Measurements from ENCODE around the gene SLITRK6. TPM values are rescaled to one million over a fixed set of nuclear protein-coding genes. Genes with fewer than 3 reads are reported as not detected.

SLITRK6 gene
- total RNA-seq (1 to 10 TPM; 2.4 to 5.7 TPM), polyA plus RNA-seq (ENCODE audit: insufficient read length in 2 of 2) (1 to 10 TPM; 2.7 to 3.9 TPM)
- long read RNA-seq, donor 1, full-length matches to known transcripts: 1 of 1 reads
- long read RNA-seq, donor 1, partial matches to known transcripts: 0 of 1 reads
- long read RNA-seq, donor 1, other reads (novel, unspliced or antisense): 0 of 1 reads
- long read RNA-seq, donor 2, full-length matches to known transcripts: 1 of 1 reads
- long read RNA-seq, donor 2, partial matches to known transcripts: 0 of 1 reads
- long read RNA-seq, donor 2, other reads (novel, unspliced or antisense): 0 of 1 reads
- long read RNA-seq, donor 3, full-length matches to known transcripts: 1 of 1 reads
- long read RNA-seq, donor 3, partial matches to known transcripts: 0 of 1 reads
- long read RNA-seq, donor 3, other reads (novel, unspliced or antisense): 0 of 1 reads
- long read RNA-seq, donor 4, full-length matches to known transcripts: 11 of 11 reads
- long read RNA-seq, donor 4, partial matches to known transcripts: 0 of 11 reads
- long read RNA-seq, donor 4, other reads (novel, unspliced or antisense): 0 of 11 reads

DNA sequence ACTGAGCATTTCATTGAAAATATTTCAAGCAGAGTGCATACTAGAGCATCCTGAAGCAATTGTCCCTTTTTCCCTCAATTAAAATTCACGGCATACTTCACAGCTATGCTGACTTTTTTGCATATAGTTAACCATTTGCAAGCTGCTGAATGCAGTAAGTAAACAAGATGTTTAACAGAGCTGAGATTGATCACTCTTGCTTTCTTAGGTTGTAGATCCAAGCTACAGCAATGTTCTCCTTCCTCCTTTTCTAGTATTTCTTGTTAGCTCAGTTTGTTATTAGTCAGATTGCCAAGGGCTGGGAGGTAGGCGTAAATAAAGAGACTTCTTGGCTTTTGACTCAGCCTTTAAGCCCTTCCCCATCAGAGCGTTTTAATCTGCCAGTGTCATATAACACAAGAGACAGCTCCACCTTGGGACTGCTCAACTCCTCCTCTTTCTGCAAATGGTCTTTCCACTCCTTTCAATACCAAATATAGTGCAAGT is at the start of gene SLITRK6:
Gene SLITRK6 (minus strand): TSS at position 323 of the 486 bp plus-strand sequence. CDS start 2,911 bp downstream, outside the sequence.
- Histone ChIP-seq H3K27me3 (ENCODE audit: control insufficient read depth, insufficient read depth, low read length) (no peaks in the 10 kb centered on the region), H3K36me3 (ENCODE audit: control insufficient read depth, insufficient read depth, low read length) (no peaks in the 10 kb centered on the region), H3K4me1 (ENCODE audit: control insufficient read depth, insufficient read depth, low read length) (no peaks in the 10 kb centered on the region), H3K4me3 (ENCODE audit: low read depth, low read length) (peak within 1 kb of the TSS; percentile 38), H3K9me3 (ENCODE audit: control insufficient read depth, insufficient read depth, low read length) (peaks cover 4% of the 10 kb centered on the region), H3K27ac (ENCODE audit: low read depth, low read length) (no peak within 1 kb of the TSS)
- no CpG with 5 or more reads among the region's 3 CpGs for WGBS (ENCODE audit: insufficient coverage)
- peak in 4 of 6 donors; percentile 6 to 67 (median 36) for DNase-seq (ENCODE audit: low read depth in 4 of 6, low spot score in 6 of 6)

GRCh38 chr13:85847012-85847411 is 47.8 kb upstream of the SLITRK6 start:
- DNase-seq (ENCODE audit: low read depth in 4 of 6, low spot score in 6 of 6): no peak
- WGBS (ENCODE audit: insufficient coverage): 84% methylated on average over 2 of the region's 6 CpGs

GRCh38 chr13:85841427-85841826 is 42.2 kb upstream of the SLITRK6 start:
- Histone ChIP-seq H3K36me3 (ENCODE audit: control insufficient read depth, insufficient read depth, low read length) (no peaks in the 10 kb centered on the region), H3K9me3 (ENCODE audit: control insufficient read depth, insufficient read depth, low read length) (no peaks in the 10 kb centered on the region), H3K27ac (ENCODE audit: low read depth, low read length) (no peak overlapping the region), H3K4me3 (ENCODE audit: low read depth, low read length) (no peak overlapping the region), H3K27me3 (ENCODE audit: control insufficient read depth, insufficient read depth, low read length) (no peaks in the 10 kb centered on the region), H3K4me1 (ENCODE audit: control insufficient read depth, insufficient read depth, low read length) (no peaks in the 10 kb centered on the region)
- DNase-seq (ENCODE audit: low read depth in 4 of 6, low spot score in 6 of 6): peak in 1 of 6 donors; percentile 8
- 33% methylated on average over 1 of the region's 2 CpGs for WGBS (ENCODE audit: insufficient coverage)

More at GRCh38 chr13:85847012-85847411, 47.8 kb upstream of the SLITRK6 start:
- Histone ChIP-seq H3K4me1 (ENCODE audit: control insufficient read depth, insufficient read depth, low read length) (no peaks in the 10 kb centered on the region), H3K36me3 (ENCODE audit: control insufficient read depth, insufficient read depth, low read length) (no peaks in the 10 kb centered on the region), H3K27me3 (ENCODE audit: control insufficient read depth, insufficient read depth, low read length) (no peaks in the 10 kb centered on the region), H3K27ac (ENCODE audit: low read depth, low read length) (no peak overlapping the region), H3K9me3 (ENCODE audit: control insufficient read depth, insufficient read depth, low read length) (peaks cover 3% of the 10 kb centered on the region), H3K4me3 (ENCODE audit: low read depth, low read length) (no peak overlapping the region)

GRCh38 chr13:85833921-85834320 is 34.7 kb upstream of the SLITRK6 start:
- DNase-seq (ENCODE audit: low read depth in 4 of 6, low spot score in 6 of 6): no peak
- Histone ChIP-seq H3K4me3 (ENCODE audit: low read depth, low read length) (no peak overlapping the region), H3K4me1 (ENCODE audit: control insufficient read depth, insufficient read depth, low read length) (no peaks in the 10 kb centered on the region), H3K27me3 (ENCODE audit: control insufficient read depth, insufficient read depth, low read length) (no peaks in the 10 kb centered on the region), H3K27ac (ENCODE audit: low read depth, low read length) (no peak overlapping the region), H3K36me3 (ENCODE audit: control insufficient read depth, insufficient read depth, low read length) (no peaks in the 10 kb centered on the region), H3K9me3 (ENCODE audit: control insufficient read depth, insufficient read depth, low read length) (no peaks in the 10 kb centered on the region)
- no CpG with 5 or more reads among the region's 2 CpGs for WGBS (ENCODE audit: insufficient coverage)

DNA sequence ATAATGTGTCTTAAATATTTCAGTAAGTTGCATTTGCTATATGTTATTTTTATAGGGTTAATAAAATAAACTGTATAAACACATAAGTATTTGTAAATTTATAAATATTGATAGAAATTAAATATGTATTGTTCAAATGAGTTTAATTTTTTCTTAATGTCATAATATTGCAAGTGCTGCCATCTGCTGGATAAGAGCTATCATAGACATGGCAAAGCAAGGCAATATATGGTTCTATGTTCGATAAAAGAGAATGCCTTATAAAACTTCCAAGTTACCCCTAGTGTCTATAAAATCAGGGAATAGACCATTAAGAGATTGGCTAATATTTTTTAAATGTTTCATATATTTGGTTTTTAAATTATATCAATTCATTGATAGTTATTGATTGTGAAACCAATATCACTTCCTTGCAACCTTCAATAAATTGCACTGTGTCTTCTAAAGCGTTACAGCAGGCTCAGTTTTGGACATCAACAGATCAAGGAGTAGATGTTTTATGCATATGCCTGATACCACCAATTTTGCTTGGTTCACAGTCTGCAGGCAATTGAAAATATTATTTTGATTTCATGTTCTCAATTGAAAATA is 29.0 kb upstream of the SLITRK6 start:
- peak in 4 of 6 donors; percentile 7 to 76 (median 27) for DNase-seq (ENCODE audit: low read depth in 4 of 6, low spot score in 6 of 6)
- Histone ChIP-seq H3K27me3 (ENCODE audit: control insufficient read depth, insufficient read depth, low read length) (no peaks in the 10 kb centered on the region), H3K36me3 (ENCODE audit: control insufficient read depth, insufficient read depth, low read length) (no peaks in the 10 kb centered on the region), H3K9me3 (ENCODE audit: control insufficient read depth, insufficient read depth, low read length) (no peaks in the 10 kb centered on the region), H3K27ac (ENCODE audit: low read depth, low read length) (no peak overlapping the region), H3K4me3 (ENCODE audit: low read depth, low read length) (no peak overlapping the region), H3K4me1 (ENCODE audit: control insufficient read depth, insufficient read depth, low read length) (no peaks in the 10 kb centered on the region)
- no CpG with 5 or more reads among the region's 2 CpGs for WGBS (ENCODE audit: insufficient coverage)

DNA sequence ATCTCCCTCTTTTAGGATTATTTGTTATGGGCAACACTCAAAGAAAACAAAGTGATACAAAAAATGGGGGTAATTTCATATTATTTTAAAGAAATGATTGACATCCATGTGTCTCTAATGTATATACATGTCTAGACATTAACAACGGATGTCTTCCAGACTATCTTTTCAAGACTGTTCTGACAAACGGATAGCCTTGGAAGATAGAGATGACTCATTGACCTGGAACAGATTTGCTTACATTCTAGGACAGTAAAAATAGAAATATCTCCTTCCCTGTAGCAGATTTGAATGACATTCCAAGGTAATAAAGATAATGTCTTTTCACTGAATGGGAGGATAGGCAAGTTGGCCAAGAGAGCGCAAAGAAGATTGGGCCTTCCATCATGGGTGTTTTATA is 26.2 kb upstream of the SLITRK6 start:
- DNase-seq (ENCODE audit: low read depth in 4 of 6, low spot score in 6 of 6): no peak
- Histone ChIP-seq H3K4me1 (ENCODE audit: control insufficient read depth, insufficient read depth, low read length) (no peaks in the 10 kb centered on the region), H3K27me3 (ENCODE audit: control insufficient read depth, insufficient read depth, low read length) (no peaks in the 10 kb centered on the region), H3K4me3 (ENCODE audit: low read depth, low read length) (no peak overlapping the region), H3K36me3 (ENCODE audit: control insufficient read depth, insufficient read depth, low read length) (no peaks in the 10 kb centered on the region), H3K9me3 (ENCODE audit: control insufficient read depth, insufficient read depth, low read length) (no peaks in the 10 kb centered on the region), H3K27ac (ENCODE audit: low read depth, low read length) (no peak overlapping the region)
- 83% methylated on average over 1 of the region's 3 CpGs for WGBS (ENCODE audit: insufficient coverage)

- Histone ChIP-seq H3K36me3 (ENCODE audit: control insufficient read depth, insufficient read depth, low read length) (no peaks in the 10 kb centered on the region), H3K27ac (ENCODE audit: low read depth, low read length) (no peak overlapping the region), H3K4me3 (ENCODE audit: low read depth, low read length) (no peak overlapping the region), H3K27me3 (ENCODE audit: control insufficient read depth, insufficient read depth, low read length) (no peaks in the 10 kb centered on the region), H3K4me1 (ENCODE audit: control insufficient read depth, insufficient read depth, low read length) (no peaks in the 10 kb centered on the region), H3K9me3 (ENCODE audit: control insufficient read depth, insufficient read depth, low read length) (no peaks in the 10 kb centered on the region)
- 100% methylated on average over 1 of the region's 7 CpGs for WGBS (ENCODE audit: insufficient coverage)
- DNase-seq (ENCODE audit: low read depth in 4 of 6, low spot score in 6 of 6): no peak
Measured at GRCh38 chr13:85823832-85824231, 24.6 kb upstream of the SLITRK6 start.

DNA sequence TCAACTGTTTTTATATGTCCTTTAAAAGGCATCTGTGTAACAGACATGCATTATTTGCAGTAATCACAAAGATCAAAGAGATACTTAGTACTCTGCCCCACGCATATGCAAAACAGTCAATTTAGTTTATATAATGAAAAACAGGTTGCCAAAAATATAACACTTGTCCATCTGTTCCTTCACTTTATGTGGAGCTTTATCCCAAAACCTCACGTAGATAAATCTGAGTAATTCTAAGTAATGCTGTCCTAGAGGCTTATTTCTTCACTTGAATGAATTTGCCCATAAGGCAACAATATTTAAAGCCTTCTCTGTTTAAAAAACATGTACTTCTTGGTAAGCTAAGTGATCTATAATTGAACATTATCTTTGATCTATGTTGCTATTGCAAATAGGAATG is 20.3 kb upstream of the SLITRK6 start:
- Histone ChIP-seq H3K9me3 (ENCODE audit: control insufficient read depth, insufficient read depth, low read length) (no peaks in the 10 kb centered on the region), H3K27ac (ENCODE audit: low read depth, low read length) (no peak overlapping the region), H3K4me1 (ENCODE audit: control insufficient read depth, insufficient read depth, low read length) (no peaks in the 10 kb centered on the region), H3K4me3 (ENCODE audit: low read depth, low read length) (no peak overlapping the region), H3K27me3 (ENCODE audit: control insufficient read depth, insufficient read depth, low read length) (no peaks in the 10 kb centered on the region), H3K36me3 (ENCODE audit: control insufficient read depth, insufficient read depth, low read length) (no peaks in the 10 kb centered on the region)
- WGBS (ENCODE audit: insufficient coverage): no CpG with 5 or more reads among the region's 2 CpGs
- DNase-seq (ENCODE audit: low read depth in 4 of 6, low spot score in 6 of 6): peak in 1 of 6 donors; percentile 42

- Histone ChIP-seq H3K4me1 (ENCODE audit: control insufficient read depth, insufficient read depth, low read length) (no peaks in the 10 kb centered on the region), H3K9me3 (ENCODE audit: control insufficient read depth, insufficient read depth, low read length) (no peaks in the 10 kb centered on the region), H3K36me3 (ENCODE audit: control insufficient read depth, insufficient read depth, low read length) (no peaks in the 10 kb centered on the region), H3K27me3 (ENCODE audit: control insufficient read depth, insufficient read depth, low read length) (no peaks in the 10 kb centered on the region), H3K4me3 (ENCODE audit: low read depth, low read length) (no peak overlapping the region), H3K27ac (ENCODE audit: low read depth, low read length) (no peak overlapping the region)
- peak in 2 of 6 donors; percentile 9 to 47 for DNase-seq (ENCODE audit: low read depth in 4 of 6, low spot score in 6 of 6)
Measured at GRCh38 chr13:85816413-85816812, 17.2 kb upstream of the SLITRK6 start.
